ENCODE data around the gene CAST.

CAST gene

DNA sequence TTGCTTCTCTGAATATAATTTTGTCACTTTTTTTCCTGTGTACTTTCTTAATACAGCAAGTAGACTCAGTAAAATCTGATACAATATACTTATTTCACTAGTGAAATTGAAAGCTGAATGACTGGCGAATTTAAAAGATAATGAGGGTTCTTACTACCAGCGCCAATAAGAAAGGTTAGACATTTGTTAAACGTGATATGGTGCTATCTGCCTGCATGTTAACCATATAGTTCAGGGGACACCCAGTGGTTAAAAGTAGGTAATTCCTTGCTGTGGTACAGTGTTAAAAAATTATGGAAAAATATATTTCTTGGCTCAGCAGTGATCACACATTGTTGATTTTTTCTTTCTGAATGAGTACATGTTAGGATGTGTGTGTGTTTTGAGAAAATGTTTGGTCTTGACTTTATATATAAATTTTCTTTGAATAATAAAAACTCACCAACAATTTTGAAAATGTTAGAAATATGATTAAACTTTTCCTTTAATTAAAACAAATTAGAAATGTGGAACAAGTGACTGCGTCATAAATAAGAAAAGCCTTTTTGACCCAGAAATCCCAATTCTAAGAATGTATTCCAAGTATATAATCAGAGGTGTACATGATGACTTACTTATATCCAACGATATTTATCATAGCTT is 25.8 kb downstream of the CAST start:
- TF ChIP-seq CTCF (IDR thresholded peaks at IDR 0.05; ENCODE audit: extremely low read depth, insufficient read depth, missing control alignments), result peak; percentile 65
- in situ Hi-C loops (cut with MboI; ENCODE audit: low pct_unique_long_range_greater_than_20kb, low sequenced_read_pairs, unreplicated experiment), result no loop called here
- peak; percentile 56 for DNase-seq (ENCODE audit: low spot score)

GRCh38 chr5:96690861-96691260 is 28.7 kb downstream of the CAST start:
- in situ Hi-C loops (cut with MboI; ENCODE audit: low pct_unique_long_range_greater_than_20kb, low sequenced_read_pairs, unreplicated experiment), result no loop called here
- no peak for TF ChIP-seq CTCF (IDR thresholded peaks at IDR 0.05; ENCODE audit: extremely low read depth, insufficient read depth, missing control alignments)
- no peak for DNase-seq (ENCODE audit: low spot score)

- no peak for DNase-seq (ENCODE audit: low spot score)
- TF ChIP-seq CTCF (IDR thresholded peaks at IDR 0.05; ENCODE audit: extremely low read depth, insufficient read depth, missing control alignments), result no peak
- in situ Hi-C loops (cut with MboI; ENCODE audit: low pct_unique_long_range_greater_than_20kb, low sequenced_read_pairs, unreplicated experiment), result no loop called here
Observed at GRCh38 chr5:96691503-96692303, 29.5 kb downstream of the CAST start.

- DNase-seq (ENCODE audit: low spot score), result no peak
- TF ChIP-seq CTCF (IDR thresholded peaks at IDR 0.05; ENCODE audit: extremely low read depth, insufficient read depth, missing control alignments), result no peak
- in situ Hi-C loops (cut with MboI; ENCODE audit: low pct_unique_long_range_greater_than_20kb, low sequenced_read_pairs, unreplicated experiment), result no loop called here
Observed at GRCh38 chr5:96692441-96692840, 30.3 kb downstream of the CAST start.

GRCh38 chr5:96699186-96699820 is 37.1 kb downstream of the CAST start:
- TF ChIP-seq CTCF (IDR thresholded peaks at IDR 0.05; ENCODE audit: extremely low read depth, insufficient read depth, missing control alignments), result no peak
- in situ Hi-C loops (cut with MboI; ENCODE audit: low pct_unique_long_range_greater_than_20kb, low sequenced_read_pairs, unreplicated experiment), result no loop called here

DNA sequence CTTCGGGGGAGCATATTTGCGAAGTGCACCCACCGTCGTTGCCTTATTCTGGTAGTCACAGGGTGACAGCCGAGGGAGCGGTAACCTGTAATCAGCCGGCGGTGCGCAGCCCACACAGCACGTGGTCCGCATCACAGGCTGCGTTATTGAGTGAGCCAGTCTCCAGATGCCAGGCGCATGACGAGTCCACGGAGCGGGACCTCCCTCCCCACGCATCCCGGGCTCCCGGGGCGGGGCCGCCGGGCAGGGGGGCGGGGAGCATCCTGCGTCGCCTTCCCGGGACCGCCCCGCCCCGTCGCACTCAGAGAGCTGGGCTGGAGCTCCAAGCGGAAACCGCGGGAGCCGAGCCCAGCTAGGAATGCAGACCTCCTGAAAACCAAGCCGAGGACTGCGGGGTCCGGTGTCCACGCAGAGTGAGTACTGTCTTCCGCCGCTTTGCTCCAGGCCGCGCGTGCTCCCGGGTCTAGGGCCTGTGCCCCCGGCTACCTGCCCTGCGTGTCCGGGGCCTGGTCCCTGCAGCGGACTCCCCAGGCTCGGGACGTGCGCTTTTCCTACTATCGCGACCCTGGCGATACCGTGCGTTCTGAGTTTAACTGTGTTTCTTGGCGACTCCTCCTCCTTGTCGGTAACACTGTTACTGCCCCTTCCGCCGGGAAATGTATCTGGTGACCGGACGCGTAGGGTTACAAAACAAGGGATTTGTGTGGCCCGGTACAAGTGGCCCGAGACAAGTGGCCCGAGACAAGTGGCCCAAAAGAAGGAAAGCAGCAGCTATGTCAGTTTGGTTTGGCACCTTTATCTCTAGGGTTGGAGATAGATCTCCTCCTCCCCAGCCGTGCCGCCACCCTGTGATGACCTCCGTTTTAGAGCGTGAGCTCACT is 40.6 kb downstream of the CAST start:
- peak; percentile 65 for DNase-seq (ENCODE audit: low spot score)
- no peak for TF ChIP-seq CTCF (IDR thresholded peaks at IDR 0.05; ENCODE audit: extremely low read depth, insufficient read depth, missing control alignments)
- in situ Hi-C loops (cut with MboI; ENCODE audit: low pct_unique_long_range_greater_than_20kb, low sequenced_read_pairs, unreplicated experiment), result no loop called here

More at GRCh38 chr5:96699186-96699820, 37.1 kb downstream of the CAST start:
- no peak for DNase-seq (ENCODE audit: low spot score)

All from GM13977 (cell line).